ENCODE results near the gene CHST11.

- TF ChIP-seq ZNF274 (IDR thresholded peaks at IDR 0.05; ENCODE audit: low read length) (no peak), ZNF274 (tag by site-specific recombination; IDR thresholded peaks at IDR 0.05; ENCODE audit: borderline replicate concordance) (no peak), ZNF221 (tag by site-specific recombination; IDR thresholded peaks at IDR 0.05; ENCODE audit: borderline replicate concordance) (no peak), ZFP69B (tag by site-specific recombination; IDR thresholded peaks at IDR 0.05) (no peak), ZNF354C (tag by site-specific recombination; IDR thresholded peaks at IDR 0.05; ENCODE audit: borderline replicate concordance, low read depth) (no peak), CTCF (tag by site-specific recombination; IDR thresholded peaks at IDR 0.05) (no peak), HOXA7 (CRISPR knock-in tag; IDR thresholded peaks at IDR 0.05; ENCODE audit: borderline replicate concordance) (no peak), REST (tag by site-specific recombination; IDR thresholded peaks at IDR 0.05) (no peak), ZNF140 (tag by site-specific recombination; IDR thresholded peaks at IDR 0.05) (no peak), ZNF302 (tag by site-specific recombination; IDR thresholded peaks at IDR 0.05; ENCODE audit: low read depth) (no peak), ZNF837 (tag by site-specific recombination; IDR thresholded peaks at IDR 0.05) (no peak)
- TF ChIP-seq, protein P1, sequence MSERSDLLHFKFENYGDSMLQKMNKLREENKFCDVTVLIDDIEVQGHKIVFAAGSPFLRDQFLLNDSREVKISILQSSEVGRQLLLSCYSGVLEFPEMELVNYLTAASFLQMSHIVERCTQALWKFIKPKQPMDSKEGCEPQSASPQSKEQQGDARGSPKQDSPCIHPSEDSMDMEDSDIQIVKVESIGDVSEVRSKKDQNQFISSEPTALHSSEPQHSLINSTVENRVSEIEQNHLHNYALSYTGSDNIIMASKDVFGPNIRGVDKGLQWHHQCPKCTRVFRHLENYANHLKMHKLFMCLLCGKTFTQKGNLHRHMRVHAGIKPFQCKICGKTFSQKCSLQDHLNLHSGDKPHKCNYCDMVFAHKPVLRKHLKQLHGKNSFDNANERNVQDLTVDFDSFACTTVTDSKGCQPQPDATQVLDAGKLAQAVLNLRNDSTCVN (tag by site-specific recombination; optimal IDR thresholded peaks at IDR 0.05), result no peak
- TF ChIP-seq, protein P2, sequence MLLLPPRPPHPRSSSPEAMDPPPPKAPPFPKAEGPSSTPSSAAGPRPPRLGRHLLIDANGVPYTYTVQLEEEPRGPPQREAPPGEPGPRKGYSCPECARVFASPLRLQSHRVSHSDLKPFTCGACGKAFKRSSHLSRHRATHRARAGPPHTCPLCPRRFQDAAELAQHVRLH (tag by site-specific recombination; IDR thresholded peaks at IDR 0.05), result no peak
- TF ChIP-seq, protein P3, sequence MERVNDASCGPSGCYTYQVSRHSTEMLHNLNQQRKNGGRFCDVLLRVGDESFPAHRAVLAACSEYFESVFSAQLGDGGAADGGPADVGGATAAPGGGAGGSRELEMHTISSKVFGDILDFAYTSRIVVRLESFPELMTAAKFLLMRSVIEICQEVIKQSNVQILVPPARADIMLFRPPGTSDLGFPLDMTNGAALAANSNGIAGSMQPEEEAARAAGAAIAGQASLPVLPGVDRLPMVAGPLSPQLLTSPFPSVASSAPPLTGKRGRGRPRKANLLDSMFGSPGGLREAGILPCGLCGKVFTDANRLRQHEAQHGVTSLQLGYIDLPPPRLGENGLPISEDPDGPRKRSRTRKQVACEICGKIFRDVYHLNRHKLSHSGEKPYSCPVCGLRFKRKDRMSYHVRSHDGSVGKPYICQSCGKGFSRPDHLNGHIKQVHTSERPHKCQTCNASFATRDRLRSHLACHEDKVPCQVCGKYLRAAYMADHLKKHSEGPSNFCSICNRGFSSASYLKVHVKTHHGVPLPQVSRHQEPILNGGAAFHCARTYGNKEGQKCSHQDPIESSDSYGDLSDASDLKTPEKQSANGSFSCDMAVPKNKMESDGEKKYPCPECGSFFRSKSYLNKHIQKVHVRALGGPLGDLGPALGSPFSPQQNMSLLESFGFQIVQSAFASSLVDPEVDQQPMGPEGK (tag by site-specific recombination; IDR thresholded peaks at IDR 0.05), result no peak
These were observed 353.1 kb downstream of the CHST11 start for GRCh38 chr12:104809706-104810385.

All from HEK293 (cell line).